Activated CD8-positive, alpha-beta memory T cell treated with anti-CD3 and anti-CD28 coated beads for 4 hours (primary cell): ENCODE measurements around the gene MTHFD1L.

ENCODE experiments used
- DNase-seq, 2 donors: peaks; one replicate each; pipeline ENCODE4 v3.0.0-alpha.2; 2020; ENCODE audit warnings: low read depth in 2 of 2

MTHFD1L gene

DNA sequence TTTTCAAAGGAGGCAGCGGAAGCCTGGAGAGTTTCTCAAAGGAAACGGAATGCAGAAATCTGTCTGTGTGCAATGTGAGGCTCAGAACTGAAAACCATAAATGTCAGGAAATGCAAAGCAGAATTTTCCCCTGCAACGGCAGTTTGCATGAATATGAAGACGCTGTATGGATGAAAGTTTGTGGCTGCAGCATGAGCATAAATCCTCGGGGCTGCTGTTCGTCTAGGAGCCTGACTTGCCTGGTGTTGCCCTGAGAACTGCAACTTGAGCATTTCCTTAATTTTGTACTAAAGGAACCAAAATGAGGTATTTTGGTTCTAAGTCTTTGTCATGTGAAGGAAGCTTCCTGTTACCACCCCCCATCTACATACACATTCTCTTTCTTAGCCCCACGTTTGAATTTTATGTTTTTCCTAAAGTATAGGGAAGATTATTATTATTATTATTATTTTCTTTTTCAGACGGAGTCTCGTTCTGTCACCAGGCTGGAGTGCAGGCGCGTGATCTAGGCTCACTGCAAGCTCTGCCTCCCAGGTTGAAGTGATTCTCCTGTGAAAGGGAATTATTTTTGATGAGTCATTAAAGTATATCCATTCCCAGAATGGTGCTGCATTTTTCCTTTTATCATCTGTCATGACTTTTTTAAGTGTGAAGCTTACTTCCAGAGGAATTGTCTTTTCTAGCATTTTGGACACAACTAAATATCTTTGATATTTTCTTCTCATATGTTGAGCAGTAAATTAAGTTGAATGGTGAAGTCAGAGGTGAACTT lies 33.1 kb downstream of the MTHFD1L start:
- no peak for DNase-seq

DNA sequence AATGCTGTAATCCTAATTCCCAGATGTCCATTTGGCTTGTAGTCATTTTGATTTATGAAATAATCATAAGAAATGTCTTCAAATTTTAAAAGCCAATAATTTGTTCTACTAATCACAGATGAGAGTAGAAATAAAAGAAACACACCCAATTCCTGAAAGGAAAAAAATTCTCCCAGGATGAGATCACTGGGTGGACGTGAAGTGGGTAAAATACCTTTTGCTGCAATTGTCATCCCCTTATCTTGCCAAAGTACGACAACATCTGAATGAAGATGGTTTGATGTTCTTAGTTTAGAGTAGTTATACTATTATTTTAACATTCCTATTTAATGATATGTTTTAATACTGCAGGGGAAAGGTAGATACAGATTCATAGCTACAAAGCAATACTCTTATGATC lies 33.7 kb downstream of the MTHFD1L start:
- no peak for DNase-seq

DNA sequence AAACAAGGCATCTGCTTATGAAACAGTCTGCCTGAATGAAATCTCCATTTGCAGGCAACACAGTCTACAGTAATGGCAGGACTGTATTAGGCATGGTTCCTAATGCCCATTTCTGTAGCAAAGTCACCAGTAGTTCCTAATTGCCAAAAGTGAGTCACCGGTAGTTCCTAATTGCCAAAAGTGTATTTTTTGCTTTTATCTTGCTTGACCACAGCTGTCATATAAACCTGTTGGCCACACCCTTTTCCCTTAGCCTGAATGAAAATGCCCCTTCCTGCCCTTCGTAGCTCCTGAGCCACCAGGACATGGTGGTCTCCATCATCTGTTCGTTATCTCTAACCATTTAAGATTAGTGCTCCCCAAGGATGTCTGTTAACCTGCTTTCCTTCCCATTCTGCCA lies 34.5 kb downstream of the MTHFD1L start:
- no peak for DNase-seq

DNA sequence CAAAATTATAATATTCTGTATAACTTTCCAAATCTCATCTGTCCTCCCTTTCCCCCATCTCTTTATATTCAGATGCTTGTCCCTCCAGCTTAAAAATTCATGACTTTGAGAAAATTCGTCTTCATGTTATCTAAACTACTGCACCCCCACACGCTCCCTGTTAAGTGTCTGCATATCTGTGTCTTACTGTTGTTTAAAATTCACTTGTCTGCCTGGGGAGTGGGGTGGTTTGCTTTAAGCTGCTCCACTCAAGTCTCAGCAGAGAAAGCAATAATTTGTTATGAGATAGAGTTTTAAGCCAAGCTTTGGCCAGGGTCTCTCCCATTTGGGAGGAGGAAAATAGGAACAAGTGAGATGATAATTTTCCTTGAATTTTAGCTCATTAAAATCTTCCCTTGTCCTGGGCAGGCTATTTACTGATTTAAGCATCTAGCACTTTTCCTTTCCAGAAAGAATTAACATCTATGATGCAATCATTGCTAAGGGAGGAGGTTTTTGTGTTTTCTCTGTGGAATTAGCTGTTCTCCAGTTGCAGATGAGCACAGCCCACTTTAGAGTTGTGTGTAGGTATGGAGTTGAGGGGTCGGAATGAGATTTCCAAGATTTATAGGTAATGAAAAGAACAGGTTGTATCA lies 36.8 kb downstream of the MTHFD1L start:
- no peak for DNase-seq

DNA sequence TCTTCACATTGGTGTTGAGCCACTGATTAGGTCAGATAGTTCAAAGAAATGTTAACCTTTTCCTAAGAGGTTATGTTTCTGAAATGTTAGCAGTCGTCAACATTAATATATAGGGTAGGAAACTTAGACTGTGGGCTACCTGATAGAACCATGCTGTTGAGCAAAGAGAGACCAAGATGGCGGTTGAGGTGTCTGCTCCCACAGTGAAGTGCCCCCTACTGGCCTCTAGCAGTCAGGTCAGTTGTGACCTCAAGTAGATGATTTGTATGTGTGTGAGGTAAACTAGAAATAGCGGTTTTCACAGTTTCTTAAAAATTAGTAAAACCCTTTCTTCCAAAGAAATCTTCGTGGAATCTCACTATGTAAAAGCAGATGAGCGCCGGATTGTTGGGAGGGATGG lies 40.3 kb downstream of the MTHFD1L start:
- no peak for DNase-seq

DNA sequence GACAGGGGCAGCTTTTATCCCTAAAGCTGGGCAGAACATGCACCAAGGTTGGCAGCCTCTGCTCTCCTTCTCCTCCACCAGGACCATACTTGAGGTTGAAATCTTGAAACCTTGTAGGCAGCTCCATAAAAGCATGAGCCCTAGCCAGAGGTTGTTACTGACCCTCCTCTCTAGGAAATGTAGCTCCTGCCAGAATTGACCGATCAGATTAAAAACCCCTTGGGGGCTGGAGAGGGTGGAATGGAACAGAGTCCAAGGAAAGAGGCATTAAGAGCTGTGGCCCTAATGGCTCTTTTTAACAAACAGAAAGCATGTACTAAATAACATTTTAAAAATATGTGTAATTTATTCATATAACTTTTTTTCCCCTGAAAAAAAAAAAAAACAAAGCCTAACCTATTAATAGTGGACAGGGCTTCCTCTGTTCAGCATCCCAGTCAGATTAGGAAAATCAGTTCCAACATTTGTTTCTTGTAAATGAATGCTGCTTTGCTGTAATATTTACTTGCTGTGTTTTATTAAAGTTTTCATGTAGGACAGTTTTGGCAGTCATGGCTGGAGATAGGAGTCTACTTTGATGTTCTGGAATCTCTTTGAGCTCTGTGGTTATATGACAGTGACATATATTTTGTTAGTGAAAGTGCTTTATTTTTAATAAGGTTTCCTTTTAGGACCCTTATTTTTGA lies 41.3 kb downstream of the MTHFD1L start:
- DNase-seq, result no peak

DNA sequence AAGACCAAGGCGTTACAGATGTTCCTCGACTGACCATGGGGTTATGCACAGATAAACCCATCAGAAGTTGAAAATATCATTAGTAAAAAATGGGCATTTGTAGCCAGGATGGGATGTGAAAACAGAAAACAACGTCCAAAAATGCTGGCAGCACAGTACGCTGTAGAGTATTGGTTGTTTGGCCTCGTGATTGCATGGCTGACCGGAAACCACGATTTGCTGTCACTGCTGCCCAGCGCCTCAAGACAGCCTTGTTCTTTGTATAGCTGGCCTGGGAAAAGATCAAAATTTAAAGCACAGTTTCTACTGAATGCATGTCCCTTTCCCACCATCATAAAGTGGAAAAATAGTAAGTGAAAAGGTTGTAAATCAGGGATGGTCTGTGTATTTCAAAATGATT lies 41.9 kb downstream of the MTHFD1L start:
- DNase-seq, result no peak

DNA sequence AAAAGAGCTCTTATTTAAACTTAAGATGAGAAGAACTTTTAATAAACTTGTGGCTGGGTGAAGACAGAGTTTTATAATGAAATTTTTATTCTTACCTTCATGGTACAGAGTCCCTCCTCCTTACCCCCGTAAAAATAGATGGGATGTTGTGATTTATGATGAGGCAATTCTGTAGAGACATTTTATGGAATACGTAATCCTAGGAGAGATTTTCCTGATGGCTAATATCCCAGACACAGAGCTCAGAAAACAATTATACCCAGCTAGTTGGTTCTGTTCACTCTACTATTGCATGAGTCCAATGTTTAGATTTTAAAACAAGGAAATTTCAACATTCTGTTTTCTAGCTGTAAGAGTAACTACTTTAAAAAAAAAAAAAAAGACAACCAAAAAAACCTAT lies 43.4 kb downstream of the MTHFD1L start:
- no peak for DNase-seq

DNA sequence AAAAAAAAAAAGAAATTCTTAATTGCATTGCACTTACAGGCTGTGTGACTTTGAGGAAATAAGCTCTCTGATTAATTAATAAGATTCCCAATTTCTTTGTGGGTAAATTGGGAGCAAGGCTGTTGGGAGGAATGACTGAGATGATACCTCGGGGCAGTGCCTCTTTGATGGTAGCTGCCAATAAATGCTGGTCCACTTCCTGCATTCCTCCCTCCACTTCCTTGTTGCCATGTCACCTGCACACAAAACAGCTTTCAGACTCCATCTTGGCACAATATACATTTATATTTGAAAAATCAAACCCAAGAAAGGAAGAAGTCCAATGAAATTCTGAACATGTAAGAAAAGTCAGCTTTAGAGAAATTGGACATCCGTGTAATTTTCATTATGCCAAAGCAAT lies 45.1 kb downstream of the MTHFD1L start:
- no peak for DNase-seq

DNA sequence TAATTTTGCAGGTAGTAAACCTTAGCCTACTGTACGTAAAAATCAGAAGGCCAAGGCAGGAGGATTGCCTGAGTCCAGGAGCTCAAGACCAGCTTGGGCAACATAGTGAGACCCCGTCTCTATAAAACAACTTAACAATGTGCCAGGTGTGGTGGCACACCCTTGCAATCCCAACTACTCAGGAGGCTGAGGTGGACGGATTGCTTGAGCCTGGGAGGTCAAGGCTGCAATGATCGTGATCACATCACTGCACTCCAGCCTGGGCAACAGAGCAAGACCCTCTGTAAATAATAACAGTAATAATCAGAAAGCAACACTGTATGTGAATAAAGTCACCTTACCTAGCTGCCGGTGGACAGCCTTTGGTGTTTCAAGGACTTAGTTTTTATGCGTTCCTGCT lies 48.9 kb downstream of the MTHFD1L start:
- DNase-seq, result no peak

DNA sequence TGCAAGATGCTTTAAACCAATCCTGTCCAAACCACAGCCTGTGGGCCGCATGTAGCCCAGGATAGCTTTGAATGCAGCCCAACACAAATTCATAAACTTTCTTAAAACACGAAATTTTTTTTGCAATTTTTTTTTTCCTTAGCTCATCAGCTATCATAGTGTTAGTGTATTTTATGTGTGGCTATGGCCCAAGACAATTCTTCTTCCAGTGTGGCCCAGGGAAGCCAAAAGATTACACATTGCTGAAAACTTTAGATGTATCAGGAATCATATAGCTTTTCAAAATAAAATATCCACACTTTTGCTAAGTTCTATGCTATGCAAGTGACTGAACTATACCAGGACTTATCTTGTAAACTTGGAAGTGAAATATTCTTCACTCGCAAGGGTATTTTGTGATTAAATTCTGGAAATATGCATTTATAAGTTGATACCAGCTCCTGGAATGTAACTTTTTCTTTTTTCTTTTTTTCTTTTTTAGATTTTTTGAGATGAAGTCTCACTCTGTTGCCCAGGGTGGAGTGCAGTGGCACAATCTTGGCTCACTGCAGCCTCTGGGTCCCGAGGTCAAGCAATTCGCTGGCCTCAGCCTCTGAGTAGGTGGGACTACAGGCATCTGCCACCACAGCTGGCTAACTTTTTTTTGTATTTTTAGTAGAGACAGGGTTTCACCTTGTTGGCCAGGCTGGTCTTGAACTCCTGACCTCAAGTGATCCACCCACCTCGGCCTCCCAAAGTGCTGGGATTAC lies 49.8 kb downstream of the MTHFD1L start:
- DNase-seq, result no peak

DNA sequence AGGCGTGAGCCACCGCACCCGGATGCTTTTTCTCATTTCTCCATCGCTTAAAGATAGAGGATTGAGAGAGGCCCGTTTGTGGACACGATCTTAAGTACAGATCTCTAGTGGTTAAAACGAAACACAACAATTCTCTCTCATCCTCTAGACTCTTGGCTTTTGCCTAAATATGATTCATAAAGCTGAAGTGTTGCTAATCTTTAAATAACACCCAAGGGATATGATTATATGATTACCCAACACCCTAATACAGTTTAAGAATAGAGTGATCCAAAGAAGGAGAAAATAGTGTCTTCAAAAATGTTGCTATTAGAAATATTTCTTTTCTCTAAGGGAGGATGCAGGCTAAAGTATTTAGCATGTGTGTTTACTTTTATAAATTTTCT lies 50.4 kb downstream of the MTHFD1L start:
- no peak for DNase-seq

DNA sequence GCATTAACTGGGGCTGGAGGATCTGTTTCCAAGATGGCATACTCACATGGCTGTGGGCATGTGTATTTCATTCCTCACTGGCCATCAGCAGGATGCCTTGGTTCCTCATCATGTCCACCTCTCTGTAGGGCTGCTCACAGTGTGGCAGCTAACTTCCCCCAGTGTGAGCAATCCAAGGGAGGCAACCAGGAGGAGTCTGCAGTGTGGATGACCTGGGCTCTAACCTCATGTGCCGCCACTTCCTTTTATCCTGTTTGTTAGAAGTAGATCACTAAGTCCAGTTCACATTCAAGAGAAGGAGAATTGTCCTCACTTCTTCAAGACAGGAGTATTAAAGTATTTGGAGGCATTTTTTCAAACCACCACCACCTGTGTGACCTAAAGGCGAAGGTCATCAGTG lies 54.4 kb downstream of the MTHFD1L start:
- DNase-seq, result no peak

DNA sequence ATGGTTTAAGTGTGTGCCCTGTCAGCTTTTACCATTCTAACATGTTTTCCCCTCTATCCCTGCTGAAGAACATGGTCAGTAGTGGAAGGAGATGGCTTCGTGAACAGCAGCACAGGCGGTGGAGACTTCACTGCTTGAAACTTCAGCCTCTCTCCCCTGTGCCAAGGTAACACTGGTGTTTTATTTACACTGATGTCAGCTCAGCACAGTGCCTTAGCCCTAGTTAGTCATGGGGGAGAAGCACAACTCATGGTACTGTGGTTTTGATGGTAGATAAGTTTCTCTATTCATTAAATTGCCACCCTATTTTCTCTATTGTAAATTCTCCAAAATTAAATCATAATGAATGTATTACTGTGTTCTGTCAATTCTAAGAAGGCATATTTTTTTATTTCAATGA lies 56.6 kb downstream of the MTHFD1L start:
- no peak for DNase-seq

DNA sequence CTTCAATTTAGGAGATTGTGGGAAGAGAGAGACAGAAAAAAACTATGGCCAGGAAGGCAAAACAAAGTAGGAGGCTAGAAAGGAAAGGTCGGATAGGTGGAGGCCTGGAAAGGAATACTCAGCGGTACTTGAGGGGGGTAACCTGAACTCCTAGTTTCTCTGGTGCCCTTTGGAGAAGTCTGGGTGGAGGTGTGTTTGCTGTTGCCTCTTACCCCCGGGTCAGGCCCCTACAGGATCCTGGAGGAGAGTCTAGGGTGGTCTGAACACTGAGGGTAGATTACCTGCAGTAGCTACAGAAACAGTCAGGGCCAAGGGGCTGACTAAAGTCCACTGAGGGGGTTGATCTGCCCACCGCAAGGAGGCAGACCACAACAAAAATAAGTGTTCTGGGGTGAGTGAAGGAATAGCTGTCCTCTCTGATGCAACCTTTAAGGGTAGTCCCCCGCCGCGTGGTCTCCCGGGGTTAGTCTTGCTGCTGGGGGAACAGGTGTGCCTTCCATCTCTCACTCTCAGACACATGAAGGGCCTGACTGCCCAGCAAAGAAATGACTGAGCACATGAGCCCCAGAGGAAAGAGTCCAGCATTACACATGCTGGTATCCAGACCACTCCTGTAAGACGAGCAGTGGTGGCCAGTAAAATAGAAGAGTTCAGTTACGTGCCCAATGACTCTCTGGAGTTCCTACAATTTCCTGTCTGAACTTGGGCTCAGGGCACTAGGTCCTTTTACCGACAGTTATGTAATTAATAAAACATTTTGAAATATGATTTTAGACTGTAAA lies 59.5 kb downstream of the MTHFD1L start:
- no peak for DNase-seq

DNA sequence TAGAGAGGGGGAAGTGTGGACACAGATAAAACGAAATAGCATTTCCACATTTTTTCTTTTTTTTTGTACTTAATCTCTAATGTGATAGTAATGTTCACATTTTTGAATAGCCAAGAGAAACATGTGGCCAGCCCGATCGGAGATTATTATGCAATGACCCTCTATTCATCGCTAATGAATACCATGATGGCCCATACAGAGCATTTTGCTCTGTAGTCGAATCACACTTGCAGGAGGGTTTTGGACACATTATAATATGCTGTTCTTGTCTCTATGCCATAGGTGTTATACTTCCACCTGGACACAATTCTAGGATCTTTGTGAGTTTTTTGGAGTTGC lies 60.1 kb downstream of the MTHFD1L start:
- no peak for DNase-seq

DNA sequence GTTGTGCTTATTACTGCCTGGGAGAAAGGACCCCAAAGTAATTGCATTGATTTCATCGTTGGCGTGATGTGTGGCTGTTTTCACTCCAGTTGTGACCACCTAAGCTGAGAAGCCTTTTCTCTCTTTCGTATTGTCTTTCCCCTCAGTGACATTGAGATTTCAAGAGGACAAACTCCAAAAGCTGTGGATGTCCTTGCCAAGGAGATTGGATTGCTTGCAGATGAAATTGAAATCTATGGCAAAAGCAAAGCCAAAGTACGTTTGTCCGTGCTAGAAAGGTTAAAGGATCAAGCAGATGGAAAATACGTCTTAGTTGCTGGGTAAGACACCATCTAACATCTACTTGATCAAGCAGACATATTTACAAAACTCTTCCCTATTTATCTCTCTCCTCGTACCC lies 60.5 kb downstream of the MTHFD1L start:
- no peak for DNase-seq

DNA sequence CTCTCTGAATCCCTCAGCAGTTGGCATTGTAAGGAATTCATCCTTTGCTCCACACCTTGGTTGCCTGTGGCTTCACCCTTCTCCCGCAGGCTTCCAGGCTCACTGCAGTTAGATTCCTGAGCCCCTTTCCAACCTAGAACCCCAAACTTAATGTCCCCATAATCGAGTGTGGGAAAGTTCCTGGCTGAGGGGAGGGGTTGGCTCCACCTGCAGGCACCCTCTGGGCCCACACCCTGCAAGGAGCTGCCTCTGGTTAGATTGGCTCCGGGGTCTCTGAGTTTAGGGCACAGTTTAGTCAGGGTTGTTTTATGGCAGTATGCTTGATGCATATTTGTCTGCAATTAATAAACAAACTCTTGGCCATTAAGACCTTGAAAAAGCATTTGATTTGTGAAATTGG lies 63.4 kb downstream of the MTHFD1L start:
- DNase-seq, result no peak

DNA sequence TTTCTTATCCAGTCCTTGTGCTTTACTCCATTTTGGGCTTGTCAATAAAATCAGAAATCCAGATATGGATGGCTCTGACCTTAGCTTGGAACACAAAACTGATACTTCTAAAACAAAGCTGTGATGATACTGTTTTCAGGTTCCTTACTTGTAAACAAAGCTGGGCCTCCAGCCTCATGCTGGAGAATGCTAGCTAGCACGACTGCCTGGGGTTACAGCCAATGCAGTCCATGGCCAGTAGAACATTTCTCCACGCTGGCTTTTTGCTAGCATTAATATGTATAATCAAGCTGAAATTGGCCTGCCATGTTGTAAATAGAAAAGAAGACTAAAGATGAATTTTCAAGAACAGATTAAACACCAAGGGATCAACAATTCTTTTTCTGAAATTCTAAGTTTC lies 63.9 kb downstream of the MTHFD1L start:
- DNase-seq, result no peak

DNA sequence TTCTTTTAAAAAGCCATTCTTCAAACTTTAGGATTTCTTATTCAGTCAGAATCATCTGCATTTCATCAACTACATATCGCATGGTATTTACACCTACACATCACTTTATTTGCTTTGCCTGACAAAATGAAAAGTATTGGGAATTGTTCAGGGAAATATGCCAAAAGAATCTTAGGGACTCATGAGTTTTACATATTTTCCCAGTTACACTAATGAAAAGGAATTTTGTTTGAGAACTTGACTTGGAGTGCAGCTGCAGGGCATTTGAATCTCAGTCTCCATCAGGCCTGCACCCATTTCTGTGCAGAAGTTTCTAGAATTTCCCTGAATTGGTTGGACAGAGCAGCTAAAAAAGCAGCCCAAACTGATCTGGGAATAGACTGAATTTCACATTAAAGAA lies 65.3 kb downstream of the MTHFD1L start:
- DNase-seq, result no peak

DNA sequence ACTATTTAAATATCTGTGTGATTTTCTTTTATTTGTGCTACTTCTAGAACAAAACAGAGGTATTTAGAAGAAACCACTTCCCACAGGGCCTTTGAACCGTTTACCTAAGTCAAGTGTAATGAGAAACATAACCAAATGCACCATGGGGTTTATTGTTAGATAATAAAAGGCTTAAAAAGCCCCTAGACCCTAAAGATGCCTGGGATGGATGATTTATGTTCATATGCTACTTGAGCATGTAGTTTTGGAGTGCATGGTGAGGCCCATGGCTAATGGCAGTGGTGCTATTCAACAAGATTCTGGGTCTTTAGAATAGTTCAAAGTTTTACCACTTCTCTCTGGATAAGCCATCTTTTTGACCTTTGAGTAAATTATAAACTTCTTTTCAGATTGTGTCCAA lies 65.9 kb downstream of the MTHFD1L start:
- no peak for DNase-seq

DNA sequence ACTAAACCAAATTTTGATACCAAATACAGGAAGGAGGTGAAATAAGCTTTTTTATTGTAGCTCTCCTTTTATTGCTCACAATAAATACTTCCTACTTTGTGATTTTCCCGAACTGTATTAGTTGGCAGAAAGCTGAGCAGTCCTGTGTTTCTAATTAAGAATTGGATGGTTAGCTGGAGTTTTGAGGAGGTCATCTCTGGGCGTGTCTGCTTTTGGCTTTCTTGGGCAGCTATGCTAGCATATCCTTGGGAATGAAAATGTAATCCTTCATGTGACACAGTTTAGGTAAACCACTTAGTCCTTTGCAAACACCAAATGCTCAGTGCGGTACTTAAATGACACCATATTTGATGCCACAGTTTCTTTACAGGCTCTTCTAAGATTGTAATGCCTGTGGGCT lies 67.5 kb downstream of the MTHFD1L start:
- no peak for DNase-seq
